ENCODE results near the gene BTG4. TPM values are rescaled to one million over a fixed set of nuclear protein-coding genes. Genes with fewer than 3 reads are reported as not detected.

Gene BTG4
- total RNA-seq, 1 donor from 2014 or later = 0.50 TPM

DNA sequence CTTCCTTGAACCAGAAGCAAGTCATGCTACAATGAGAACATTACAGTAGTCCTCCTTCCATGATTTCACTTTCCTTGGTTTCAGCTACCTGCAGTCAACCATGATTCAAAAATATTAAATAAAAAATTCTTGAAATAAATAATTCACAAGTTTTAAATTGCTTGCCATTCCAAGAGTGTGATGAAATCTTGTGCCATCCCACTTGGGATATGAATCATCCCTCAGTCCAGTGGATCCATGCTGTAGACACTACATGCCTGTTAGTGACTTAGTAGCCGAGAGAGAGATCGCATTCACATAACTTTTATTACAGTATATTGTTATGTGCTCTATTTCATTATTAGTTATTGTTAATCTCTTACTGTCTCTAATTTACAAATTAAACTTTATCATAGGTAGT is 8.4 kb upstream of the BTG4 start:
- Histone ChIP-seq H3K36me3 (ENCODE audit: insufficient read depth, low read length) (no peaks in the 10 kb centered on the region), H2AFZ (ENCODE audit: low read depth, low read length) (no peak overlapping the region), H3K79me2 (ENCODE audit: insufficient read depth, low read length) (no peaks in the 10 kb centered on the region), H4K20me1 (ENCODE audit: insufficient read depth, low read length) (no peaks in the 10 kb centered on the region), H3K4me3 (ENCODE audit: insufficient read depth, low read depth, low read length) (peak overlapping the region; percentile 1), H3K4me2 (ENCODE audit: low read length) (peak overlapping the region; percentile 64), H3K4me1 (ENCODE audit: insufficient read depth, low read length) (peaks cover 18% of the 10 kb centered on the region), H3K27ac (ENCODE audit: low read depth, low read length) (peak overlapping the region; percentile 73), H3K9ac (ENCODE audit: low read length) (peak overlapping the region; percentile 20), H3K27me3 (ENCODE audit: insufficient read depth, low read length) (no peaks in the 10 kb centered on the region), H3K9me3 (ENCODE audit: insufficient read depth, low read depth, low read length) (no peaks in the 10 kb centered on the region)
- DNase-seq (ENCODE audit: low read depth) = peak; percentile 60
- H3K4me1 Mint-ChIP-seq (ENCODE audit: low read depth, unreplicated experiment) = peaks cover 29% of the 10 kb centered on the region
- H3K9me3 Mint-ChIP-seq (ENCODE audit: unreplicated experiment) = no peaks in the 10 kb centered on the region
- H3K27ac Mint-ChIP-seq (ENCODE audit: unreplicated experiment) = peak overlapping the region; percentile 95
- TF ChIP-seq, protein P1, sequence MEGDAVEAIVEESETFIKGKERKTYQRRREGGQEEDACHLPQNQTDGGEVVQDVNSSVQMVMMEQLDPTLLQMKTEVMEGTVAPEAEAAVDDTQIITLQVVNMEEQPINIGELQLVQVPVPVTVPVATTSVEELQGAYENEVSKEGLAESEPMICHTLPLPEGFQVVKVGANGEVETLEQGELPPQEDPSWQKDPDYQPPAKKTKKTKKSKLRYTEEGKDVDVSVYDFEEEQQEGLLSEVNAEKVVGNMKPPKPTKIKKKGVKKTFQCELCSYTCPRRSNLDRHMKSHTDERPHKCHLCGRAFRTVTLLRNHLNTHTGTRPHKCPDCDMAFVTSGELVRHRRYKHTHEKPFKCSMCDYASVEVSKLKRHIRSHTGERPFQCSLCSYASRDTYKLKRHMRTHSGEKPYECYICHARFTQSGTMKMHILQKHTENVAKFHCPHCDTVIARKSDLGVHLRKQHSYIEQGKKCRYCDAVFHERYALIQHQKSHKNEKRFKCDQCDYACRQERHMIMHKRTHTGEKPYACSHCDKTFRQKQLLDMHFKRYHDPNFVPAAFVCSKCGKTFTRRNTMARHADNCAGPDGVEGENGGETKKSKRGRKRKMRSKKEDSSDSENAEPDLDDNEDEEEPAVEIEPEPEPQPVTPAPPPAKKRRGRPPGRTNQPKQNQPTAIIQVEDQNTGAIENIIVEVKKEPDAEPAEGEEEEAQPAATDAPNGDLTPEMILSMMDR (IDR thresholded peaks at IDR 0.05; ENCODE audit: insufficient read depth, low read depth, low read length) = no peak
- no peak for FAIRE-seq
- H3K4me3 Mint-ChIP-seq (ENCODE audit: unreplicated experiment) = no peak overlapping the region
- no peaks in the 10 kb centered on the region for H3K36me3 Mint-ChIP-seq (ENCODE audit: low read depth, unreplicated experiment)
- no peaks in the 10 kb centered on the region for H3K27me3 Mint-ChIP-seq (ENCODE audit: low read depth, unreplicated experiment)

DNA sequence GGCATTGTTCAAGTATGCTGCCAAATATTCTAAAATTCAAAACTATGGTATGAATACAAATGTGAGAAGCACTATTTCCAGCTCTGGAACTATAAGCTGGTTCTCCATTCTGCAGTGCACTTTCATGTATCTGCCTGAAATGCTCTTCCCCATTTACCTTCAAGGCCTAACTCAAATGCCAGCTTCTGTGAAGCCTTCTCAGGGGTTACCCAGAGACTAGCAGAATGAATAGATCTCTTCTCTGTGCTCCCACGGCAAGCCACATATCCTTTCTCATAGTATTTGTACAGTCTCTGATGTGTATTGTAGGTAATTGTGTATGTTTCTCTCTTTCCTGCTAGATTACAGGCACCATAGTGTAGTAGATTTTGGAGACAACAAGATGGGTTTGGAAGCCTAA is 6.5 kb upstream of the BTG4 start:
- Histone ChIP-seq H3K4me2 (ENCODE audit: low read length) (no peak overlapping the region), H2AFZ (ENCODE audit: low read depth, low read length) (no peak overlapping the region), H3K9ac (ENCODE audit: low read length) (no peak overlapping the region), H3K27me3 (ENCODE audit: insufficient read depth, low read length) (no peaks in the 10 kb centered on the region), H3K36me3 (ENCODE audit: insufficient read depth, low read length) (no peaks in the 10 kb centered on the region), H3K27ac (ENCODE audit: low read depth, low read length) (no peak overlapping the region), H4K20me1 (ENCODE audit: insufficient read depth, low read length) (no peaks in the 10 kb centered on the region), H3K9me3 (ENCODE audit: insufficient read depth, low read depth, low read length) (no peaks in the 10 kb centered on the region), H3K4me3 (ENCODE audit: insufficient read depth, low read depth, low read length) (no peak overlapping the region), H3K4me1 (ENCODE audit: insufficient read depth, low read length) (peaks cover 18% of the 10 kb centered on the region), H3K79me2 (ENCODE audit: insufficient read depth, low read length) (no peaks in the 10 kb centered on the region)
- peaks cover 15% of the 10 kb centered on the region for H3K4me1 Mint-ChIP-seq (ENCODE audit: low read depth, unreplicated experiment)
- DNase-seq (ENCODE audit: low read depth) (no peak), FAIRE-seq (no peak)
- peaks cover 3% of the 10 kb centered on the region for H3K27me3 Mint-ChIP-seq (ENCODE audit: low read depth, unreplicated experiment)
- no peak overlapping the region for H3K4me3 Mint-ChIP-seq (ENCODE audit: unreplicated experiment)
- TF ChIP-seq, protein P1 (IDR thresholded peaks at IDR 0.05; ENCODE audit: insufficient read depth, low read depth, low read length) = no peak
- no peak for TF ChIP-seq EZH2 (IDR thresholded peaks at IDR 0.05; ENCODE audit: insufficient read depth, low read length)
- H3K27ac Mint-ChIP-seq (ENCODE audit: unreplicated experiment) = no peak overlapping the region
- no peaks in the 10 kb centered on the region for H3K36me3 Mint-ChIP-seq (ENCODE audit: low read depth, unreplicated experiment)
- peaks cover under 1% of the 10 kb centered on the region for H3K9me3 Mint-ChIP-seq (ENCODE audit: unreplicated experiment)

DNA sequence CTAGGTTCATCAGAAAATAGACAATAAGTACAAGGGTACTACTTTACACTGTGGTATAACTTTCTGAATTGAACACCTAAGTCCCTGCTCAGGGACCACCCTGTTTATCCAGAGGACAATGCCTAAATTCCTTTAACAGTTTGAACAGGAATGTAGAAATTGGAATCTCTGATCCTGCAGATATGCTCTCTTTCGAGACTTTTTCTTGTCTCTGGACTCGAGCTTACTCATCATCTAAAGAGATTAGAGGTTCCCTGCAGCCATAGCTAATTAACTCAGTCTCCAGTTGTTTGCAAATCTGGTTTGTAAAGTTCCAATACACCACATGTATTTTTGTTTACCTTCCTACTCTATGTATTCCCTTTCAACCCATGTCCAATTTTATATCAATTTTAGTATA is 3.4 kb upstream of the BTG4 start:
- no peaks in the 10 kb centered on the region for H3K36me3 ChIP-seq (ENCODE audit: insufficient read depth, low read length)
- FAIRE-seq (no peak), DNase-seq (ENCODE audit: low read depth) (no peak)
- H3K27me3 ChIP-seq (ENCODE audit: insufficient read depth, low read length) = no peaks in the 10 kb centered on the region
- no peak overlapping the region for H2AFZ ChIP-seq (ENCODE audit: low read depth, low read length)
- H3K4me1 Mint-ChIP-seq (ENCODE audit: low read depth, unreplicated experiment) = peaks cover 11% of the 10 kb centered on the region
- H3K4me2 ChIP-seq (ENCODE audit: low read length) = no peak overlapping the region
- H3K27me3 Mint-ChIP-seq (ENCODE audit: low read depth, unreplicated experiment) = peaks cover 8% of the 10 kb centered on the region
- H3K4me3 Mint-ChIP-seq (ENCODE audit: unreplicated experiment) = no peak overlapping the region
- H3K27ac ChIP-seq (ENCODE audit: low read depth, low read length) = no peak overlapping the region
- H3K9me3 ChIP-seq (ENCODE audit: insufficient read depth, low read depth, low read length) = no peaks in the 10 kb centered on the region
- H3K79me2 ChIP-seq (ENCODE audit: insufficient read depth, low read length) = no peaks in the 10 kb centered on the region
- H3K36me3 Mint-ChIP-seq (ENCODE audit: low read depth, unreplicated experiment) = no peaks in the 10 kb centered on the region
- H3K9me3 Mint-ChIP-seq (ENCODE audit: unreplicated experiment) = peaks cover 1% of the 10 kb centered on the region
- H3K9ac ChIP-seq (ENCODE audit: low read length) = no peak overlapping the region
- no peak overlapping the region for H3K4me3 ChIP-seq (ENCODE audit: insufficient read depth, low read depth, low read length)
- no peak overlapping the region for H3K27ac Mint-ChIP-seq (ENCODE audit: unreplicated experiment)
- peaks cover 8% of the 10 kb centered on the region for H3K4me1 ChIP-seq (ENCODE audit: insufficient read depth, low read length)
- TF ChIP-seq, protein P1 (IDR thresholded peaks at IDR 0.05; ENCODE audit: insufficient read depth, low read depth, low read length) = no peak
- TF ChIP-seq EZH2 (IDR thresholded peaks at IDR 0.05; ENCODE audit: insufficient read depth, low read length) = no peak
- no peaks in the 10 kb centered on the region for H4K20me1 ChIP-seq (ENCODE audit: insufficient read depth, low read length)
